GM19397 (cell line): ENCODE measurements around the gene CASP6.

ENCODE experiments used
- ATAC-seq: cut with Tn5 transposase; IDR thresholded peaks from one replicate; pipeline ENCODE4 v1.9.1; 2021; ENCODE audit warnings: mild to moderate bottlenecking, moderate library complexity; ENCODE audit not compliant: unreplicated experiment

Gene CASP6

GRCh38 chr4:109702950-109703663, at the start of gene CASP6:
CASP6 (minus strand) TSS chr4:109703445; CDS start chr4:109703395, 50 bp downstream.
- ATAC-seq: peak; percentile 72

DNA sequence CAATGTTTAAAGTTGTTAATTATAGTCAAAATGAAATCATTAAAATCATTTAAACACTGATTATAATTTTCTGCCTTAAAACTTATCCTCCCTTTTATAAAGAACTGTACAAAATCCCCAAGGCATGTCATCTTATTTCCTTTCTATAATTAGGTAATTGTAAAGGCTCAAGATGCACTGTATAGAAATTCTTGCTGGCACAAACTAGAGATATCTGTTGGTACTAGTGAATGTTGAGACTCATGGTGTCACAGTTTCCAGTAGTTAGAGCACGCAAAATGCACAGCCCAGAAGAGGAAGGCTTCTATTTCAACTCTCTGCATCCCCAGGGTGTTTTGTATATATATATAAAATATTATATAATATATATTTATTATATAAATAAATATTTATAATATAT, 49.3 kb upstream of the CASP6 start:
- ATAC-seq: no peak

DNA sequence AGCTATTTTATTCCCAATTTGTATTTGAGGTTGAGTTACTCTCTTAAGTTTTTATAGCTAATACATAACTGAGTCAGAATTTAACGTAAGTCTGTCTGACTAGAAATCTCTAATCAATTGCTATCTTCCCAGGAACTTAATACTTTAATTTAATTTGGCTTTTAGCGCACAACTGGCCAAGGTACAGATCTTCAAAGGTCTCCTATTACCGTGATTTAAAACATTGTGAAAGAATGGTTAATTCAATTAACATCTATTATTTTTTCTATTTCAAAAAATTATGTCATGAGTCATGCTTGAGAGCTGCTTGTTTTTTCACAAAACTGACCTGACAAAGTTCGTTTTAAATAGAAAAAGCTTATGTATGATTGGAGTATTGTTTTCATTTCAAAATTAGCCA, 48.6 kb upstream of the CASP6 start:
- ATAC-seq: no peak

DNA sequence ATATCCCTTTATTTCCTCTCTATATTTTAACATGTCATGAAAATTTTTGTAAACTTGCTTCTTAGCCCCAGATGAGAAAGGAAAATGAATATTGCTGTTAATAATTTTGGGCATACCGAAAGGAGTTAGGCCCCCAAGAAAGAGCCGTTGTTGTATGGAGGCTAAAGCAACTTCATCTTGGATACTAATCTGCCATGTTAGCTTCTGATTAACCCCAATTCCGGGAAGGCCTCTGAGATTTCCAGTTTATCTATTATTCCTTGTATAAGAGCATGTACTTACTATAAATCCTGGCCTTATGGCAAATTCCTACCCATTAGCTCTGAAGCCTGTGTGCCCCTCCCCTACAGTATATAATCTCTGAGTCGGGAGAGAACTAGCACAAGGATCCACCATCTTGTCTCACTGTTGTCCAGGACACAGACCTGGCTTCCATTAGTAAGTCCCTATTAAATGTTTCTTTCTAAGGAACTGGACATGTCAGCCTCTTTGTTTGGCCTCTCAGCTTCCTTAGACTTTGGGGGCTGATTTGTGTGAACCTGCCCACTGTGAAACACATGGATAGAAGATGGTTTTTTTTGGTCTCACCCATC, 47.5 kb upstream of the CASP6 start:
- ATAC-seq: no peak

DNA sequence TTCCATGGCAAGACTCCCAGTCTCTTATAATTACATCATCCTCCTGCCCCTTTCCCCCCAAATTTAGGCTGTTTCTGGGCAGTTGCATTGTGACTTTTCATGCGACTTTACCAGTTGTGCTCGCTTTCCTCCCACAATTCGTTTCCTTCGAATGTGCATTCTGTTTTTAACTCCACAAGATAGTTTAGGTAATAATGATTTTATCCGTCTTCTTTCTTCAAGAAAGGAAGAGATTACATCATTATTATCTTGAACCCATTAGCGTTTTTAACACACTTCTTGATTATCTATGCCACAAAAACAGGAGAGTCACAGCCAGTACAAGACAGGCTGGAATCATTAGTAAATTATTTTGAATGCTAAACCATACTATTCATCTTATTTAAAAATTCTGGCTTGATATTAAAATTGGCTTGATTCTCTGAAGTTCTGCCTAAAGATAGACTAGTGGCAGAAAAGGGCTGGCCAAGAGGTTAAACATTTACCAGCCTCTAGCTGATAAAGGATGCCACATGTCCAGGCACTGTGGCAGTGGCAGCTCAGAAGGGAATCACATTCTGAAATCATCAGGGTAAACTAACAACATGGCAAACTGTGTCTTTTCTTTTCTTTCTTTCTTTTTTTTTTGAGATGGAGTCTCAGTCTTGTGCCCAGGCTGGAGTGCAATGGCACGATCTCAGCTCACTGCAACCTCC, 46.3 kb upstream of the CASP6 start:
- no peak for ATAC-seq

GRCh38 chr4:109748114-109748513, 44.9 kb upstream of the CASP6 start:
- ATAC-seq: no peak

- no peak for ATAC-seq
These were observed 43.5 kb upstream of the CASP6 start for GRCh38 chr4:109746728-109747127.

DNA sequence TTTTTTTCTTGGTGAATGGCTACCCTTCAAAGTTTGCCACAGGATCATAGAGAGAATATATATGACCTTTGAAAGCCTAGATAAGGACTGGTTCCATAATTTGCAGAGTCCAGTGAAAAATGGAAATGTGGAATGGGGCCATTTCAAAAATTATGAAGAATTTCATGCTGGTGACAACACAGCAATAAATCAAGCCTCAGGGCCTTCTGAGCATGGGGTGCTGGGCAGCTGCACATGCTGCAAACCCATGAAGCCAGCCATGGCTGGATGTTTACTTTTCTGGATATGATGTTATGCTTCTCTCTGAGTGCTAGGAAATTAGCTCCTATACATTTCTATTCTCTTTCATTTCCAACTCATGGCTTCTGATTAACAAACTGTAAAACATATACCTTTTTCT, 42.6 kb upstream of the CASP6 start:
- no peak for ATAC-seq

DNA sequence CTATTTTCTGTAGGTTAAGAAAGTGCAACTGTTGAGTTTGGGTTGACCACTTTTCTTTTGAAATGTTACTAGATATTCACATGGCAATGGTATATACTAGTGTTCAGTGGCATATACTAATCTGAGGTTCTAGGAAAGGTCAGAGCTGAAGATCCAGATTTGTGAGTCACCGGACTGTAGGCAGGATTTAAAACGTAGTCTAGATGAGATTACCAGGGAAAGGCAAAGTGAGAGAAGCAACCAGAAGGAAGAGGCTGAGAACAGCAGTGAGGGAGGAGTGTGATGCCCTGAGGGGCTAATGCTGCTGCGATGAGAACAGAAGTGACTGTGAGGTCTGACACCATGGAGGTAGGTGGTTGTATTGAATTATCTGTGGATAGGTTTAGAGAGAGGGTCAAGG, 36.3 kb upstream of the CASP6 start:
- ATAC-seq: no peak

- ATAC-seq: no peak
These were observed 35.0 kb upstream of the CASP6 start for GRCh38 chr4:109738104-109738872.

DNA sequence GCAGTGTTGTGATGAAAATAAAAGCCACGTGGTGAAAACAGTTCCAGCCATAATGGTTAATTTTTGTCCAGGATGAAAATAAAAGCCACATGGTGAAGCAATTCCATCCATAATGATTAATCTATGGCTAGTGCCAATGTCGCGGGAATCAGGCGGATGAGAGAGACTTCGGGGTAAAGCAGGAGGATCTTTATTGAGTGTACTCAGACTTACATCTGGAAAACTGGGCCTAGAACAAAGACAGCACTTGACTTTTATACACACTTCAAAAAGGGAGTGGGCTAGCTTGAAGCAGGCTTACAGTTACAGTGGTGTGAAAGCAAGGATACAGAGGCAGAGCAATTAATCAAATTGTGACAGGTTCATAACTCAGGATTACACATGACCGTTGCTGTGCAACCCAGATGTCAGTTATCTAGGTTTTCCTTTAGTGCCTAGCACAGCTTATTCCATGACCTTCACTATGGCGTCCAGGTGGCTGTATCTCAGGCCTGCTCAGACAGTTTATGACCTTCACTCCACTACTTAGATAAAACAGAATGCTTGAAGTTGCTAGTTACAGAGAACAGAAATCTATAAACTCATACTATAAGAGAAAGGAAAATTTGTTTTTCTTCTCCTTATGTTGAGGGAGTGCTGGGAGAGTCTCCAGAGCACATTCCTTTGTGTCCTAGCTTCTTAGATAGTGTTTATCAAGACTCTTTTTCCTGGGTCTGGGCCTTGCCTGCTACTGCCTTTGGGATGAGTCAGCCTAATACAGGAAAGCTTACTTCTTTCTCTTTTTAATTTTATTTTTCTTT, 32.5 kb upstream of the CASP6 start:
- no peak for ATAC-seq

DNA sequence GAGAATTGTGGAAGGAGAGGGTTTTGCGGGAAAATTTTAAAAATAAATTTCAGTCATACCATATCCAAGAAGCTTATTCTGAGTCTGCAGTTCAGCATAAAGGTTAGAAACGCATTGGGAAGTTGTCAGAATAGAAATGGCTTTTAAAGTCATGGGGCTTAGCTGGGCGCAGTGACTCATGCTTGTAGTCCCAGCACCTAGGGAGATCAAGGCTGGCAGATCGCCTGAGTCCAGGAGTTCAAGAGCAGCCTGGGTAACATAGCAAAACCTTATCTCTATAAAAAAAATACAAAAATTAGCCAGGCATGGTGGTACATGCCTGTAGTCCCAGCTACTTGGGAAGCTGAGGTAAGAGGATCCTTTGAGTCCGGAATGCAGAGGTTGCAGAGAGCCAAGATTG, 30.5 kb upstream of the CASP6 start:
- ATAC-seq: no peak

GRCh38 chr4:109730619-109731545, 27.6 kb upstream of the CASP6 start:
- no peak for ATAC-seq

GRCh38 chr4:109729718-109730618, 26.7 kb upstream of the CASP6 start, which contains the start of gene PLA2G12A:
PLA2G12A (minus strand) TSS chr4:109730070; CDS start chr4:109729809, 261 bp downstream.
- peak; percentile 90 for ATAC-seq

DNA sequence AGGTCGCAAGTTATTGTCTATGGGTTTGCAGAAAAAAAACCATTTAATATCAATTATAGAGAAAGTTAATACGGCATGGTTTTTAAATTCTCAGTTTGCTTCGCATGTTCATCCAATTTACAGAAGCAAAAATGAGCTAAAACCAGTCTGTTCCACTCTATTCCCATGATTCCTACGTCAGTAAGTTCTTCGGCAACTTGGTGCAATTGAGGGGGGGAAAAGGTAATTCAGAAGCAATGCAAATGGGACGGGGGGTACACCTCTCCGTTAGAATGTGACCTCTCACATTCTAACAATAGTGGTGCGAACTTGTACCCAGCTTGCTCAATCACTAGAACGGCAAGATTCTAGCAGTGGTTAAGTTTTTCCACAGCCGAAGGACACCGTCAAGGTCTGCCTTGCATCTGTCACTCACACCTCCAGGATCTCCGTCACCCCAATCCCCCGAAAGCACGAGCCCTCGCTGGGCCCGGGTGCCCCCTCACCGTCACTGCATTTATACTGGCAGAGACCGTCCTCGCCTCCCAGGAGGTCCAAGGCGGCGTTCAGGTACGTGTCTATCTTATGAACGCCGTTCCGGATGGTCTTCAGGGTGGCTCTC, 26.0 kb upstream of the CASP6 start:
- ATAC-seq: no peak

GRCh38 chr4:109728385-109728784, 25.1 kb upstream of the CASP6 start:
- no peak for ATAC-seq

- no peak for ATAC-seq
These were observed 19.9 kb upstream of the CASP6 start for GRCh38 chr4:109723110-109723509.

DNA sequence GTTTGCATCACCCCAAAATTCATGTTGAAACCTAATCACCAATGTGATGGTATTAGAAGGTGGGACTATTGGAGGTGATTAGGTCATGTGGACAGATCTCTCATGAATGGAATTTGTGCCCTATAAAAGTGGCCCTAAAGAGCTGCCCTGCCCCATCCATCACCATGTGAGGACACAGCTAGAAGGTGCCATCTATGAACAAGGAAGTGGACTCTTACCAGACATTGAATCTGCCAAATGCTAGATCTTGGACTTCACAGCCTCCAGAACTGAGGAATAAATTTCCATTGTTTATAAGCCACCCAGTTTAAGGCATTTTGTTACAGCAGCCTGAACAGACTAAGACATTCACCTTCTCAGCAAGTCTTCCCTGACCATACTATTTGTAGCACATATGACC, 19.1 kb upstream of the CASP6 start:
- ATAC-seq: no peak
